Prostate gland (tissue), 2 donors: Measurements from ENCODE around the gene KRT85.

Source experiments
- POLR2AphosphoS5 ChIP-seq: sonication (generic); formaldehyde crosslinking; IDR thresholded peaks from one replicate; pipeline ENCODE4 v1.6.1; 2017; ENCODE audit warnings: antibody characterized with exemption
- TF ChIP-seq, protein P1 (sequence below), 4 experiments: fragments of 200-600 bp in 2 of 4; fragments of 450-650 bp in 2 of 4; sonication (generic) in 2 of 4; IDR thresholded peaks; 1 replicate in 3 of 4; 2 replicates in 1 of 4; pipeline ENCODE4 v1.5.1; 2016 to 2019; ENCODE audit warnings: antibody characterized with exemption in 4 of 4, mild to moderate bottlenecking in 2 of 4, moderate library complexity in 2 of 4

DNA sequence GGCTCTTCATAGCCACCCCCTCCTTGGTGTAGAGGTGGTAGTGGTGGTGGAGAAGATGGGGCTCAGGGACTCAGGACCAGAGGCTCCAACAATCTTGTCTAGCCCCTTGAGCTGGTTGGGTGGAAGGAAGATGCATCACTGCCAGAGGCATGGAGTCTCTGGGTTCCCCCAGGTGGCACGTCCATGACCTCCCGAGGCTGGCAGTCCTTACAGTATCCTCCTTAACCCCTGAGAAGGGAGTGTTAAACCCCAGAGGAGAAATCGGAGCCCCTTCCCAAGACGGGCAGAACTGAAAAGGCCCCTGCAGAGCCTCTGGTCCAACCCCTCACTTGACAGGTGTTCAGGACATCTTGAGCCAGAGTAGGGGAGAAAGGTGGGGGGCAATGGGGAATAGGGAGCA is 55.2 kb downstream of the KRT85 start:
- TF ChIP-seq, protein P1, sequence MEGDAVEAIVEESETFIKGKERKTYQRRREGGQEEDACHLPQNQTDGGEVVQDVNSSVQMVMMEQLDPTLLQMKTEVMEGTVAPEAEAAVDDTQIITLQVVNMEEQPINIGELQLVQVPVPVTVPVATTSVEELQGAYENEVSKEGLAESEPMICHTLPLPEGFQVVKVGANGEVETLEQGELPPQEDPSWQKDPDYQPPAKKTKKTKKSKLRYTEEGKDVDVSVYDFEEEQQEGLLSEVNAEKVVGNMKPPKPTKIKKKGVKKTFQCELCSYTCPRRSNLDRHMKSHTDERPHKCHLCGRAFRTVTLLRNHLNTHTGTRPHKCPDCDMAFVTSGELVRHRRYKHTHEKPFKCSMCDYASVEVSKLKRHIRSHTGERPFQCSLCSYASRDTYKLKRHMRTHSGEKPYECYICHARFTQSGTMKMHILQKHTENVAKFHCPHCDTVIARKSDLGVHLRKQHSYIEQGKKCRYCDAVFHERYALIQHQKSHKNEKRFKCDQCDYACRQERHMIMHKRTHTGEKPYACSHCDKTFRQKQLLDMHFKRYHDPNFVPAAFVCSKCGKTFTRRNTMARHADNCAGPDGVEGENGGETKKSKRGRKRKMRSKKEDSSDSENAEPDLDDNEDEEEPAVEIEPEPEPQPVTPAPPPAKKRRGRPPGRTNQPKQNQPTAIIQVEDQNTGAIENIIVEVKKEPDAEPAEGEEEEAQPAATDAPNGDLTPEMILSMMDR (IDR thresholded peaks at IDR 0.05): no peak
- no peak for TF ChIP-seq POLR2AphosphoS5
